HCT116 (cell line): ENCODE measurements around the gene DOCK1. TPM values are rescaled to one million over a fixed set of nuclear protein-coding genes. Genes with fewer than 3 reads are reported as not detected.

Experiments used
- ATAC-seq: fragments of 200-7000 bp; cut with Tn5 transposase; 2 replicates; pipeline ENCODE4 v1.9.1; 2020; ENCODE audit warnings: mild to moderate bottlenecking, moderate library complexity
- BruUV-seq: library from RNA; stranded (reverse); fragments of 400-500 nt; replicated peaks from 2 replicates; lab custom pipeline; 2021; lab: Mats Ljungman, UMichigan
- CTCF ChIA-PET: fragments of 300-600 bp; sonication (Branson Sonifier 250); formaldehyde crosslinking; loops from one replicate; lab custom pipeline; 2021; ENCODE audit warnings: antibody characterized with exemption; lab: Charles Lee
- POLR2A ChIA-PET: fragments of 300-600, 350-600 bp; sonication (Branson Sonifier 250); formaldehyde crosslinking; loops from one replicate; lab custom pipeline; 2021; ENCODE audit warnings: antibody characterized with exemption; lab: Charles Lee
- RAD21 ChIA-PET, 2 experiments: fragments of 300-600 bp; sonication (Branson Sonifier 250); formaldehyde crosslinking; loops; one replicate each; lab custom pipeline; 2023; ENCODE audit warnings: low total read pairs in 2 of 2; ENCODE audit not compliant: uncharacterized antibody in 2 of 2, unreplicated experiment in 2 of 2, low non-redundant PET in 1 of 2; lab: Charles Lee
- DNase-seq: peaks from one replicate; pipeline ENCODE4 v3.0.0-alpha.2; 2010; ENCODE audit warnings: low read depth, low spot score
- H2AFZ ChIP-seq: fragments of 200-600 bp; shearing (Covaris generic), sonication (generic); 2 replicates; pipeline ENCODE4 v1.6.1; 2017; ENCODE audit warnings: low read depth, mixed run types, mixed read lengths, antibody characterized with exemption, low read length; ENCODE audit not compliant: poor library complexity, severe bottlenecking
- H3K27ac ChIP-seq: 2 replicates; pipeline ENCODE4 v1.5.1; 2012; ENCODE audit warnings: low read depth, low read length
- H3K27me3 ChIP-seq: fragments of 200-600 bp; sonication (generic); 2 replicates; pipeline ENCODE4 v1.6.1; 2016; ENCODE audit warnings: mixed run types, low read length, mixed read lengths; ENCODE audit not compliant: insufficient read depth
- H3K36me3 ChIP-seq, 2 experiments: fragments of 200-500 bp in 1 of 2; fragments of 200-600 bp in 1 of 2; sonication (Bioruptor generic) in 1 of 2; sonication (generic) in 1 of 2; 2 replicates each; pipeline versions ENCODE4 v1.5.1 to v1.6.1; 2014 to 2016; ENCODE audit warnings: low read length in 2 of 2, inconsistent platforms in 1 of 2, mixed read lengths in 1 of 2, mixed run types in 1 of 2; ENCODE audit not compliant: insufficient read depth in 2 of 2, control insufficient read depth in 1 of 2
- H3K4me1 ChIP-seq, 2 experiments: fragments of 200-600 bp in 1 of 2; sonication (generic) in 1 of 2; 2 replicates each; pipeline versions ENCODE4 v1.5.1 to v1.6.1; 2012 to 2017; ENCODE audit warnings: low read length in 2 of 2, inconsistent platforms in 1 of 2, mild to moderate bottlenecking in 1 of 2, mixed read lengths in 1 of 2, mixed run types in 1 of 2, moderate library complexity in 1 of 2; ENCODE audit not compliant: insufficient read depth in 2 of 2, control insufficient read depth in 1 of 2
- H3K4me2 ChIP-seq: fragments of 200-600 bp; sonication (generic); 2 replicates; pipeline ENCODE4 v1.6.1; 2017; ENCODE audit warnings: mixed run types, low read length, mixed read lengths
- H3K4me3 ChIP-seq, 2 experiments: fragments of 200-600 bp in 1 of 2; sonication (generic) in 1 of 2; replicated peaks in 1 of 2; 2 replicates each; pipeline ENCODE4 v1.5.1; 2011 to 2016; ENCODE audit warnings: low read length in 2 of 2, control low read depth in 1 of 2, low read depth in 1 of 2, mild to moderate bottlenecking in 1 of 2, mixed read lengths in 1 of 2, mixed run types in 1 of 2
- H3K79me2 ChIP-seq: fragments of 200-600 bp; sonication (generic); 2 replicates; pipeline ENCODE4 v1.6.1; 2017; ENCODE audit warnings: mild to moderate bottlenecking, mixed run types, low read length, moderate library complexity, mixed read lengths; ENCODE audit not compliant: insufficient read depth
- H3K9ac ChIP-seq: fragments of 200-600 bp; sonication (generic); 2 replicates; pipeline ENCODE4 v1.6.1; 2016; ENCODE audit warnings: low read length, mixed read lengths
- H3K9me2 ChIP-seq: fragments of 200-600 bp; sonication (generic), shearing (Covaris generic); 2 replicates; pipeline ENCODE4 v1.6.1; 2017; ENCODE audit warnings: mixed run types, mild to moderate bottlenecking, moderate library complexity; ENCODE audit not compliant: insufficient read depth
- H3K9me3 ChIP-seq, 2 experiments: fragments of 200-500 bp in 1 of 2; fragments of 200-600 bp in 1 of 2; sonication (Bioruptor generic) in 1 of 2; sonication (generic) in 1 of 2; 2 replicates each; pipeline ENCODE4 v1.6.1; 2014 to 2017; ENCODE audit warnings: low read length in 2 of 2, mixed read lengths in 2 of 2, inconsistent platforms in 1 of 2, low read depth in 1 of 2, mild to moderate bottlenecking in 1 of 2, mixed run types in 1 of 2, moderate library complexity in 1 of 2; ENCODE audit not compliant: control insufficient read depth in 1 of 2, insufficient read depth in 1 of 2
- H4K20me1 ChIP-seq: fragments of 200-600 bp; sonication (generic), shearing (Covaris generic); 2 replicates; pipeline ENCODE4 v1.6.1; 2017; ENCODE audit warnings: mixed run types, mild to moderate bottlenecking, moderate library complexity; ENCODE audit not compliant: insufficient read depth
- EGR1 ChIP-seq: IDR thresholded peaks from 2 replicates; pipeline ENCODE4 v1.6.1; 2012; ENCODE audit warnings: low read depth
- ELF1 ChIP-seq: IDR thresholded peaks from 2 replicates; pipeline ENCODE4 v1.6.1; 2012; ENCODE audit warnings: low read depth, borderline replicate concordance
- JUND ChIP-seq: IDR thresholded peaks from 2 replicates; pipeline ENCODE4 v1.6.1; 2012
- RAD21 ChIP-seq: IDR thresholded peaks from 2 replicates; pipeline ENCODE4 v1.6.1; 2012; ENCODE audit warnings: low read depth, mild to moderate bottlenecking
- REST ChIP-seq: IDR thresholded peaks from 2 replicates; pipeline ENCODE4 v1.6.1; 2012; ENCODE audit warnings: low read depth
- SP1 ChIP-seq: IDR thresholded peaks from 2 replicates; pipeline ENCODE4 v1.6.1; 2012; ENCODE audit warnings: low read depth
- TCF7L2 ChIP-seq: IDR thresholded peaks from 2 replicates; pipeline ENCODE4 v1.7.0; 2011; ENCODE audit warnings: borderline replicate concordance, inconsistent platforms; ENCODE audit not compliant: insufficient read depth, insufficient read length; ENCODE audit errors: extremely low read depth
- intact Hi-C: fragments of 100-400 bp; cut with micrococcal nuclease; formaldehyde crosslinking; loops from 2 replicates; pipeline ENCODE4 v1.10.0; 2022
- total RNA-seq: library from RNA; stranded (reverse); gene quantifications from one replicate; pipeline ENCODE4 v1.2.1, GENCODE V29; 2021; ENCODE audit not compliant: unreplicated experiment
- TF ChIP-seq, protein P1 (sequence below), 3 experiments: fragments of 200-600 bp in 1 of 3; sonication (generic) in 1 of 3; IDR thresholded peaks in 2 of 3; conservative IDR thresholded peaks in 1 of 3; 2 replicates each; pipeline ENCODE4 v1.5.1; 2012 to 2017; ENCODE audit warnings: low read depth in 2 of 3, low read length in 2 of 3, antibody characterized with exemption in 1 of 3, borderline replicate concordance in 1 of 3, control low read depth in 1 of 3, mild to moderate bottlenecking in 1 of 3, mixed read lengths in 1 of 3, mixed run types in 1 of 3, moderate library complexity in 1 of 3; ENCODE audit not compliant: insufficient read depth in 1 of 3
- TF ChIP-seq, protein P2 (sequence below): IDR thresholded peaks from 2 replicates; pipeline ENCODE4 v1.6.1; 2012
- TF ChIP-seq, protein P3 (sequence below): IDR thresholded peaks from 2 replicates; pipeline ENCODE4 v1.6.1; 2012
- TF ChIP-seq, protein P4 (sequence below): IDR thresholded peaks from 2 replicates; pipeline ENCODE4 v1.6.1; 2011; ENCODE audit warnings: mild to moderate bottlenecking, low read length, moderate library complexity; ENCODE audit not compliant: insufficient replicate concordance; ENCODE audit errors: extremely low read depth

DOCK1 gene
- total RNA-seq, 1 experiment from 2014 or later: 46.5 TPM

- Histone ChIP-seq H3K9me3 (no peaks in the 10 kb centered on the region), H3K79me2 (no peaks in the 10 kb centered on the region), H3K27me3 (no peaks in the 10 kb centered on the region), H3K4me2 (no peak overlapping the region), H3K9me2 (no peaks in the 10 kb centered on the region), H2AFZ (no peak overlapping the region)
- CTCF ChIA-PET: no interaction called here
- POLR2A ChIA-PET: no interaction called here
- RAD21 ChIA-PET: no interaction called here
- intact Hi-C loops: no loop called here
- TF ChIP-seq ELF1: no peak
- no peak for TF ChIP-seq TCF7L2
- TF ChIP-seq, protein P1, sequence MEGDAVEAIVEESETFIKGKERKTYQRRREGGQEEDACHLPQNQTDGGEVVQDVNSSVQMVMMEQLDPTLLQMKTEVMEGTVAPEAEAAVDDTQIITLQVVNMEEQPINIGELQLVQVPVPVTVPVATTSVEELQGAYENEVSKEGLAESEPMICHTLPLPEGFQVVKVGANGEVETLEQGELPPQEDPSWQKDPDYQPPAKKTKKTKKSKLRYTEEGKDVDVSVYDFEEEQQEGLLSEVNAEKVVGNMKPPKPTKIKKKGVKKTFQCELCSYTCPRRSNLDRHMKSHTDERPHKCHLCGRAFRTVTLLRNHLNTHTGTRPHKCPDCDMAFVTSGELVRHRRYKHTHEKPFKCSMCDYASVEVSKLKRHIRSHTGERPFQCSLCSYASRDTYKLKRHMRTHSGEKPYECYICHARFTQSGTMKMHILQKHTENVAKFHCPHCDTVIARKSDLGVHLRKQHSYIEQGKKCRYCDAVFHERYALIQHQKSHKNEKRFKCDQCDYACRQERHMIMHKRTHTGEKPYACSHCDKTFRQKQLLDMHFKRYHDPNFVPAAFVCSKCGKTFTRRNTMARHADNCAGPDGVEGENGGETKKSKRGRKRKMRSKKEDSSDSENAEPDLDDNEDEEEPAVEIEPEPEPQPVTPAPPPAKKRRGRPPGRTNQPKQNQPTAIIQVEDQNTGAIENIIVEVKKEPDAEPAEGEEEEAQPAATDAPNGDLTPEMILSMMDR (IDR thresholded peaks at IDR 0.05 in 2 of 3, conservative IDR thresholded peaks at IDR 0.05 in 1 of 3; ENCODE audit: borderline replicate concordance in 1 of 3, insufficient read depth in 1 of 3, low read depth in 2 of 3, low read length in 2 of 3): no peak
- no peak for TF ChIP-seq RAD21
- no peak for TF ChIP-seq SP1
- TF ChIP-seq, protein P2, sequence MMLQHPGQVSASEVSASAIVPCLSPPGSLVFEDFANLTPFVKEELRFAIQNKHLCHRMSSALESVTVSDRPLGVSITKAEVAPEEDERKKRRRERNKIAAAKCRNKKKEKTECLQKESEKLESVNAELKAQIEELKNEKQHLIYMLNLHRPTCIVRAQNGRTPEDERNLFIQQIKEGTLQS: no peak
- TF ChIP-seq, protein P3, sequence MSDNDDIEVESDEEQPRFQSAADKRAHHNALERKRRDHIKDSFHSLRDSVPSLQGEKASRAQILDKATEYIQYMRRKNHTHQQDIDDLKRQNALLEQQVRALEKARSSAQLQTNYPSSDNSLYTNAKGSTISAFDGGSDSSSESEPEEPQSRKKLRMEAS: no peak
- TF ChIP-seq EGR1: no peak
- no peak for TF ChIP-seq REST
- TF ChIP-seq, protein P4, sequence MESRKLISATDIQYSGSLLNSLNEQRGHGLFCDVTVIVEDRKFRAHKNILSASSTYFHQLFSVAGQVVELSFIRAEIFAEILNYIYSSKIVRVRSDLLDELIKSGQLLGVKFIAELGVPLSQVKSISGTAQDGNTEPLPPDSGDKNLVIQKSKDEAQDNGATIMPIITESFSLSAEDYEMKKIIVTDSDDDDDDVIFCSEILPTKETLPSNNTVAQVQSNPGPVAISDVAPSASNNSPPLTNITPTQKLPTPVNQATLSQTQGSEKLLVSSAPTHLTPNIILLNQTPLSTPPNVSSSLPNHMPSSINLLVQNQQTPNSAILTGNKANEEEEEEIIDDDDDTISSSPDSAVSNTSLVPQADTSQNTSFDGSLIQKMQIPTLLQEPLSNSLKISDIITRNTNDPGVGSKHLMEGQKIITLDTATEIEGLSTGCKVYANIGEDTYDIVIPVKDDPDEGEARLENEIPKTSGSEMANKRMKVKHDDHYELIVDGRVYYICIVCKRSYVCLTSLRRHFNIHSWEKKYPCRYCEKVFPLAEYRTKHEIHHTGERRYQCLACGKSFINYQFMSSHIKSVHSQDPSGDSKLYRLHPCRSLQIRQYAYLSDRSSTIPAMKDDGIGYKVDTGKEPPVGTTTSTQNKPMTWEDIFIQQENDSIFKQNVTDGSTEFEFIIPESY: no peak
- TF ChIP-seq JUND: no peak
- TF ChIP-seq, all 23 proteins: peak for 0
- no peak overlapping the region for H3K9ac ChIP-seq
- BruUV-seq: no TSS peak
- no peaks in the 10 kb centered on the region for H3K4me1 ChIP-seq
- H3K27ac ChIP-seq: no peak overlapping the region
- no peaks in the 10 kb centered on the region for H4K20me1 ChIP-seq
- no peak overlapping the region for H3K4me3 ChIP-seq
- H3K36me3 ChIP-seq: no peaks in the 10 kb centered on the region; a peak in 1 of 4 replicates
- DNase-seq (no peak), ATAC-seq (no peak)
Observed at GRCh38 chr10:127408733-127409132, 503.5 kb downstream of the DOCK1 start.
